Right cardiac atrium (tissue), 5 donors: Measurements from ENCODE around the gene IL17REL. TPM values are rescaled to one million over a fixed set of nuclear protein-coding genes. Genes with fewer than 3 reads are reported as not detected.

Experiments used
- ATAC-seq, 2 donors: fragments of 200-7000 bp; cut with Tn5 transposase; one replicate each; pipeline versions ENCODE4 v1.8.0 to v1.9.1; 2020; ENCODE audit warnings: moderate library complexity in 2 of 2, mild to moderate bottlenecking in 1 of 2
- DNase-seq, 3 donors: peaks; one replicate each; pipeline ENCODE4 v3.0.0-alpha.2; 2020
- H3K27ac ChIP-seq: one replicate; pipeline ENCODE4 v1.5.1; 2013; ENCODE audit warnings: mild to moderate bottlenecking, low read length, control low read depth, moderate library complexity
- H3K27me3 ChIP-seq: one replicate; pipeline ENCODE4 v1.6.1; 2013; ENCODE audit not compliant: control insufficient read depth, insufficient read depth
- H3K4me1 ChIP-seq: one replicate; pipeline ENCODE4 v1.6.1; 2013; ENCODE audit warnings: low read length; ENCODE audit not compliant: control insufficient read depth, insufficient read depth
- H3K4me3 ChIP-seq: one replicate; pipeline ENCODE4 v1.5.1; 2013; ENCODE audit warnings: low read length, control low read depth
- H3K9me3 ChIP-seq: one replicate; pipeline ENCODE4 v1.6.1; 2013; ENCODE audit warnings: low read length; ENCODE audit not compliant: control insufficient read depth
- WGBS: extraction: QIAGEN DNeasy Blood & Tissue Kit; methylation state at CpG from one replicate; pipeline ENCODE4 v1.1.7; 2013; 5-methylcytosine and 5-hydroxymethylcytosine counted together
- intact Hi-C, 4 donors: fragments of 100-400 bp; cut with DNase I; formaldehyde crosslinking; loops; one replicate each; pipeline versions ENCODE4 v1.11.0 to v1.14.0; 2022 to 2023
- polyA plus RNA-seq: library from polyadenylated mRNA; stranded (reverse); fragments of 200-250 nt; gene quantifications from one replicate; pipeline ENCODE4 v1.2.3, GENCODE V29; 2013
- total RNA-seq, 4 donors: library from RNA; stranded (reverse); fragmentation: NEBNext Ultra II Directional; extraction: Animal tissue kit (Norgen Biotek cat#: 25700); gene quantifications; one replicate each; pipeline ENCODE4 v1.2.1, GENCODE V29; 2021
- donor health status: healthy with polysubstance abuse.
- donor health status: DM: no; HTN: yes; CAD: no.
- donor health status: DM: no; HTN: no; CAD: no.
- donor health status: DM: no; HTN: yes; CAD: no; lungs with severe emphysema.
- donor health status: DM: yes; HTN: yes; CAD: no.

The IL17REL gene
- total and polyA plus RNA-seq, 5 donors, result 0.06 TPM; not detected in 4

- peak overlapping the region; percentile 97 for H3K27ac ChIP-seq
- peaks cover 9% of the 10 kb centered on the region for H3K4me1 ChIP-seq
- ATAC-seq, result no peak
- H3K9me3 ChIP-seq, result no peaks in the 10 kb centered on the region
- intact Hi-C loops, result no loop called here
- under 1% methylated on average over 83 of the region's 84 CpGs for WGBS
- DNase-seq, result peak; percentile 62 to 81 (median 80)
- peak overlapping the region; percentile 90 for H3K4me3 ChIP-seq
- no peaks in the 10 kb centered on the region for H3K27me3 ChIP-seq
Measured at GRCh38 chr22:49961005-49961600, 51.5 kb downstream of the IL17REL start.

GRCh38 chr22:49960159-49961004 lies 52.2 kb downstream of the IL17REL start, which contains the start of gene PIM3:
Gene PIM3 (plus strand): TSS chr22:49960772. CDS start chr22:49960948, 176 bp downstream.
- peak; percentile 96 to 98 (median 97) for DNase-seq
- WGBS, result under 1% methylated on average over 137 of the region's 137 CpGs
- intact Hi-C loops, result no loop called here

GRCh38 chr22:49959782-49960158 lies 52.8 kb downstream of the IL17REL start:
- peaks cover 9% of the 10 kb centered on the region for H3K4me1 ChIP-seq
- intact Hi-C loops, result loop anchor here in 1 of 4 donors (2.0 kb wide), 1 partner anchor 23 kb away; no protein-coding TSS in a partner anchor
- 12% methylated on average over 21 of the region's 21 CpGs for WGBS
- H3K4me3 ChIP-seq, result peak overlapping the region; percentile 10
- peak overlapping the region; percentile 97 for H3K27ac ChIP-seq
- H3K27me3 ChIP-seq, result no peaks in the 10 kb centered on the region
- ATAC-seq, result peak; percentile 0 to 16
- H3K9me3 ChIP-seq, result no peaks in the 10 kb centered on the region
- DNase-seq, result no peak

More at GRCh38 chr22:49960159-49961004, 52.2 kb downstream of the IL17REL start, which contains the start of gene PIM3:
- H3K27ac ChIP-seq, result peak within 1 kb of the TSS; percentile 97
- H3K9me3 ChIP-seq, result no peaks in the 10 kb centered on the region
- H3K27me3 ChIP-seq, result no peaks in the 10 kb centered on the region
- peak within 1 kb of the TSS; percentile 90 for H3K4me3 ChIP-seq
- ATAC-seq, result peak; percentile 84 to 87
- H3K4me1 ChIP-seq, result peaks cover 9% of the 10 kb centered on the region

- Histone ChIP-seq H3K27me3 (no peaks in the 10 kb centered on the region), H3K27ac (peak overlapping the region; percentile 97), H3K9me3 (no peaks in the 10 kb centered on the region), H3K4me1 (peaks cover 12% of the 10 kb centered on the region), H3K4me3 (no peak overlapping the region)
- intact Hi-C loops, result loop anchor here in 1 of 4 donors (2.0 kb wide), 1 partner anchor 22 kb away; no protein-coding TSS in a partner anchor
- peak; percentile 35 to 73 (median 62) for DNase-seq
- ATAC-seq, result no peak
- WGBS, result 69% methylated on average over 29 of the region's 29 CpGs
Measured at GRCh38 chr22:49958931-49959781, 53.4 kb downstream of the IL17REL start.

GRCh38 chr22:49958366-49958921 lies 54.1 kb downstream of the IL17REL start:
- no peaks in the 10 kb centered on the region for H3K9me3 ChIP-seq
- 88% methylated on average over 16 of the region's 16 CpGs for WGBS
- peaks cover 17% of the 10 kb centered on the region for H3K4me1 ChIP-seq
- peak; percentile 13 to 49 (median 48) for DNase-seq
- H3K27ac ChIP-seq, result no peak overlapping the region
- intact Hi-C loops, result loop anchor here in 1 of 4 donors (2.0 kb wide), 1 partner anchor 22 kb away; no protein-coding TSS in a partner anchor
- ATAC-seq, result no peak
- H3K27me3 ChIP-seq, result no peaks in the 10 kb centered on the region
- H3K4me3 ChIP-seq, result no peak overlapping the region

GRCh38 chr22:49957826-49958365 lies 54.7 kb downstream of the IL17REL start:
- 90% methylated on average over 12 of the region's 12 CpGs for WGBS
- Histone ChIP-seq H3K27ac (no peak overlapping the region), H3K9me3 (no peaks in the 10 kb centered on the region), H3K4me1 (peaks cover 16% of the 10 kb centered on the region), H3K27me3 (no peaks in the 10 kb centered on the region), H3K4me3 (no peak overlapping the region)
- intact Hi-C loops, result loop anchor here in 1 of 4 donors (2.0 kb wide), 1 partner anchor 21 kb away; no protein-coding TSS in a partner anchor
- ATAC-seq (no peak), DNase-seq (peak in 2 of 3 donors; percentile 15 to 51)

GRCh38 chr22:49956914-49957825 lies 55.4 kb downstream of the IL17REL start:
- H3K9me3 ChIP-seq, result no peaks in the 10 kb centered on the region
- WGBS, result 91% methylated on average over 20 of the region's 20 CpGs
- peak; percentile 13 to 53 (median 42) for DNase-seq
- intact Hi-C loops, result no loop called here
- no peak overlapping the region for H3K4me3 ChIP-seq
- peaks cover 15% of the 10 kb centered on the region for H3K4me1 ChIP-seq
- H3K27me3 ChIP-seq, result no peaks in the 10 kb centered on the region
- no peak for ATAC-seq
- no peak overlapping the region for H3K27ac ChIP-seq

- no peak for ATAC-seq
- Histone ChIP-seq H3K27ac (no peak overlapping the region), H3K27me3 (no peaks in the 10 kb centered on the region), H3K4me3 (no peak overlapping the region), H3K9me3 (no peaks in the 10 kb centered on the region), H3K4me1 (peaks cover 15% of the 10 kb centered on the region)
- peak; percentile 29 to 52 (median 48) for DNase-seq
- intact Hi-C loops, result no loop called here
- WGBS, result 72% methylated on average over 15 of the region's 15 CpGs
Measured at GRCh38 chr22:49956418-49956770, 56.2 kb downstream of the IL17REL start.

- no peak for ATAC-seq
- Histone ChIP-seq H3K27me3 (no peaks in the 10 kb centered on the region), H3K4me1 (peaks cover 15% of the 10 kb centered on the region), H3K27ac (no peak overlapping the region), H3K4me3 (no peak overlapping the region), H3K9me3 (no peaks in the 10 kb centered on the region)
- 91% methylated on average over 22 of the region's 22 CpGs for WGBS
- intact Hi-C loops, result no loop called here
- DNase-seq, result peak in 1 of 3 donors; percentile 49
Measured at GRCh38 chr22:49955581-49956417, 56.8 kb downstream of the IL17REL start.
